HG03457 (cell line): ENCODE data around the gene TIMP2.
"Not testable (repeated sequence)": the region's sequence is repeated elsewhere in the genome, so short reads cannot be mapped to it uniquely, and the experiment has no call there.

ENCODE experiments used
- ATAC-seq: cut with Tn5 transposase; IDR thresholded peaks from one replicate; pipeline ENCODE4 v1.9.1; 2021; ENCODE audit warnings: moderate number of reproducible peaks; ENCODE audit not compliant: unreplicated experiment

The TIMP2 gene

GRCh38 chr17:78925234-78925633 lies at the start of gene TIMP2:
TSS of gene TIMP2 (minus strand) at chr17:78925387. CDS start at chr17:78925088, 299 bp downstream.
- no peak for ATAC-seq

GRCh38 chr17:78973792-78974520 lies 48.8 kb upstream of the TIMP2 start:
- ATAC-seq: no peak

GRCh38 chr17:78973196-78973595 lies 48.0 kb upstream of the TIMP2 start:
- no peak for ATAC-seq

GRCh38 chr17:78972507-78973105 lies 47.4 kb upstream of the TIMP2 start:
- ATAC-seq: no peak

- no peak for ATAC-seq
Measured at GRCh38 chr17:78971756-78972506, 46.7 kb upstream of the TIMP2 start.

GRCh38 chr17:78970834-78971755 lies 45.9 kb upstream of the TIMP2 start:
- no peak for ATAC-seq

GRCh38 chr17:78969865-78970264 lies 44.7 kb upstream of the TIMP2 start:
- ATAC-seq: no peak

- no peak for ATAC-seq
Measured at GRCh38 chr17:78967782-78968362, 42.7 kb upstream of the TIMP2 start.

- ATAC-seq: no peak
Measured at GRCh38 chr17:78966910-78967600, 41.9 kb upstream of the TIMP2 start.

GRCh38 chr17:78966123-78966813 lies 41.1 kb upstream of the TIMP2 start:
- no peak for ATAC-seq

- no peak for ATAC-seq
Measured at GRCh38 chr17:78965491-78965924, 40.3 kb upstream of the TIMP2 start.

GRCh38 chr17:78963378-78963777 lies 38.2 kb upstream of the TIMP2 start:
- no peak for ATAC-seq

- ATAC-seq: not testable (repeated sequence)
Measured at GRCh38 chr17:78962984-78963348, 37.8 kb upstream of the TIMP2 start.

GRCh38 chr17:78962345-78962983 lies 37.3 kb upstream of the TIMP2 start:
- no peak for ATAC-seq

GRCh38 chr17:78961571-78961970 lies 36.4 kb upstream of the TIMP2 start:
- ATAC-seq: no peak

- ATAC-seq: no peak
Measured at GRCh38 chr17:78960928-78961327, 35.7 kb upstream of the TIMP2 start.

GRCh38 chr17:78959803-78960202 lies 34.6 kb upstream of the TIMP2 start:
- ATAC-seq: no peak

GRCh38 chr17:78958641-78959127 lies 33.5 kb upstream of the TIMP2 start:
- ATAC-seq: no peak

GRCh38 chr17:78957128-78957527 lies 31.9 kb upstream of the TIMP2 start:
- ATAC-seq: no peak
